HG02943 (cell line): ENCODE measurements around the gene IDS.
"Not testable (repeated sequence)": the region's sequence is repeated elsewhere in the genome, so short reads cannot be mapped to it uniquely, and the experiment has no call there.

Experiments
- ATAC-seq: cut with Tn5 transposase; IDR thresholded peaks from one replicate; pipeline ENCODE4 v1.9.1; 2021; ENCODE audit warnings: mild to moderate bottlenecking, low read depth, moderate library complexity; ENCODE audit not compliant: unreplicated experiment

The IDS gene

DNA sequence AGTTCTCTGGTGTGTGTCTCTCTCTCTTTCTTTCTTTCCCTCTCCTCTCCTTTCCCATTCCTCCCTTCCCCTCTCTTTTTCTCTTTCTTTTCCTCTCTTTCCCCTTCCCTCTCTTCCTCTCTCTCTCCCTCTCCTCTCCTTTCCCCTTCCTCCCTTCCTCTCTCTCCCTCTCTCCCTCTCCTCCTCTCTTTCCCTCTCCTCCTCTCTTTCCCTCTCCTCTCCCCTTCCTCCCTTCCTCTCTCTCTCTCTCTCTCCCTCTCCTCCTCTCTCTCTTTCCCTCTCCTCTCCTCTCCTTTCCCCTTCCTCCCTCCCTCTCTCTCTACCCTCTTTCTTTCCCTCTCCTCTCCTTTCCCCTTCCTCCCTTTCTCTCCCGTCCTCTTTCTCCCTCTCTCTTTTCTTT is 23.3 kb upstream of the IDS start:
- ATAC-seq: no peak

DNA sequence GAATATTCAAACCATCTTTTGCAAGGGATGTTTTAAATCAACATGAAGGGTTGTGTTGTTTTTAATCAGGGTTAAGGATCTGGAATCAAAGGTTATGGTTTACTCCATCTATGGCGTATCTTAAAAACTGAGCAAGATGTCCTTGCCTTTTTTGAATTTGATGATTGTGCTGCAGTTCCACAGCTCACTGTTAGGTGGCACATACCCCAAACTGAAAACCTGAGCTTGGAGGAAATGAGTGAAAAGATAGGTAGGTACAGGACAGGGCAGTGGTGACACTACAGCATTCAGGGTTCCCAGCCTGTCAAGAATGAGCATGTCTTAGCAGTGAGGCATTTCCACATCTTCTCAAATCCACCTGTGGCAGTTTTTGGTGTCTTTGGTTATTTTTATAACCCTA is 22.6 kb upstream of the IDS start:
- ATAC-seq: peak; percentile 38

DNA sequence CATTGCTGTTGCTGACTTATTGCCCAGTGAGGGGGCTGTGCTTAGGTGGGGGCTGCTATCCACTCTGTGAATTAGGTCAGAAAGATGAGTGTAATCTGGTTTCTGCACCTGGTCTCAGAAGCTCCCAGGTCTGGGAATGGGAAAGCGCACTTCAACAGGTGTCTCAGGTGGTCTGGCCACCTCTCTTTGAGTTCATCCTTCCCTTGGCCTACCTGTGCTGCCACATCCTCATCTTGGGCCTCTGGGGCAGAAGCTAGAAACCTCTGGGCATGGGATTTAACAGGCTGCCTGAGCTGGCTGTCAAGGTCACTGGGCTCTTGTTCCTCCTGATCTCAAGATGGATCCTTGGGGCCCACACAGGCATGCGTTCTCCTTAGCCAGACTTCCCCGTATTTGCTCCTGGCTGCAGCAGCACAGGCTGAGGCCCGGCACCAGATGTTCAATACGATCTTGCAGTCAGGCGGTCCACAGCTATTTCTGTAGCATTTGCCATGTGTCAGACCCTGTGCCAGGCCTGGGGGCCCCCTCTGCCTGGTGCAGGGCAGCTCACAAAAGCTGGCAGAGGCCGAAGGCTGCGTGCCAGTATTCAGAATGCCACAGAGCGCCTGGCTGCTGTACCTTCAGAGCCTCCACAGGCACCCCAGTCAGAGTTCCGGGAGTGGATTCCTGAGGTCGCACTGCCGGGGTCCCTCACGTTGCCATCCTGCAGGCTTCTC is 21.4 kb upstream of the IDS start:
- not testable (repeated sequence) for ATAC-seq

DNA sequence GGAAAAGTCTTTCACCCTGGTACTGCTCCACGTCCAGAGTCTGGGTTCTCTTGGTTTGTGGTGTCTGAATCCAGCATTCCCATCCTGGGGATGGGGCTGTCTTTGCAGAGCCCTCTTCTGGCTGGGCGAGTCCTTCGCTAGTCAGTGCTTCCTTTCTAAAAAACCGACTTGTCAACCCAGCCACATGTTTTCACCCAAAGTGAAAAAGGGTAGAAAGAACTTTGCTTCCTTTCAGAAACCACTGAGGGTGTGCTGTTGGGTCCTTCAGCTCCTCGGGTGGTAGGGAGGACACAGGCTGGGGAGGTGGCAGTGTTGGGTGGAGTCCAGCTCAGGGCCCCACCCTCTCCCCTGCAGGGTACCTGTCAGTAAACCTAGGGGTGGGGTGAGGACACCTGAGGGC is 20.8 kb upstream of the IDS start:
- ATAC-seq: peak; percentile 56

DNA sequence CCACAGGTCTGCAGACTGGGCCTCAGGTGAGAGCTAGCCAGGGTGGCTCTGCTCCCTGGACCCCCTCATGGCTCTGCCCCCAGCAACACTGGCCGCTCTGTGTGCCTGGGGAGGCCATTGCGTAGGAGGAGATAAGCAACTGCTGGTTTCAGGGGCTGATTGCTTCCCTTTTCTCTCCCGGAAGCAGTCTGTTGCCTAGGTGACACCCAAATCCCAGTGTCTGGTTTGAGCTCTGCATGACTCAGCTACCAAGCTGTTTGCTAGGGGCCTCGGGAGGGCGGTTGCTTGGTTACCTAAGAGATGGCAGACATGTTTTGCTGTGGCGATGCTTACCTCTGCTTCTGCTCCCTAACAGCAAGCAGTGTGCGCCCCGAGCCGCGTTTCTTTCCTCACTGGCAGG is 20.3 kb upstream of the IDS start:
- ATAC-seq: peak; percentile 88

DNA sequence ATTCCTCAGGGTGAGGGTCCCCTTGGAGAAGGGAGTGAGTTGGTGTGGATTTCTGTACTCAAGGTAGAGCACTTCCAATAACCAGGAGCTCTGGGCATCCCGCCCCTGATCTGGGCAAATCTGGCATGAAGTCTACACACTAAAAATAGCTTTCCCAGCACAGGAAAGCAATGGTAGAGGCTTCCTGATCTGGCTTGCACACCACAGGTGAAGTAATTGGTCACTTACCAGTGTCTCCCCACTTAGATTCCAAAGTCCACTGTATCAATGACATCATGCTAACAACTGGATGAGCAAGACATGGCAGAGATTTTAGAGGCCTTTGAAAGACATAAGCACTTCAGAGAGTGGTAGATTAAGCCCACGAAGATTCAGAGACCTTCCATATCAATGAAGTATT is 17.8 kb upstream of the IDS start:
- no peak for ATAC-seq

DNA sequence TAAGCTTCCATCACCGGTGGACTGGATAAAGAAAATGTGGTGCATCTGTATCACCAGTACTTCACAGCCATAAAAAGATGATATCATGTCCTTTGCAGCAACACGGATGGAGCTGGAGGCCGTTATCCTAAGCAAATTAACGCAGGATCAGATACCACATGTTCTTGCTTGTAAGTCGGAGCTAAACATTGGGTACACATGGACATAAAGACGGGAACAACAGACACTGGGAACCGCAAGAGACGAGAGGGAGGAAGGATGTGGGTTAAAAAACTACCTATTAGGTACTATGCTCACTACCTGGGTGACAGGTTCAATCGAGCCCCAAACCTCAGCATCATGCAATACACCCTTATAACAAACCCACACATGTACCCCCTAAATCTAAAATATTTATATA is 16.3 kb upstream of the IDS start:
- ATAC-seq: no peak

DNA sequence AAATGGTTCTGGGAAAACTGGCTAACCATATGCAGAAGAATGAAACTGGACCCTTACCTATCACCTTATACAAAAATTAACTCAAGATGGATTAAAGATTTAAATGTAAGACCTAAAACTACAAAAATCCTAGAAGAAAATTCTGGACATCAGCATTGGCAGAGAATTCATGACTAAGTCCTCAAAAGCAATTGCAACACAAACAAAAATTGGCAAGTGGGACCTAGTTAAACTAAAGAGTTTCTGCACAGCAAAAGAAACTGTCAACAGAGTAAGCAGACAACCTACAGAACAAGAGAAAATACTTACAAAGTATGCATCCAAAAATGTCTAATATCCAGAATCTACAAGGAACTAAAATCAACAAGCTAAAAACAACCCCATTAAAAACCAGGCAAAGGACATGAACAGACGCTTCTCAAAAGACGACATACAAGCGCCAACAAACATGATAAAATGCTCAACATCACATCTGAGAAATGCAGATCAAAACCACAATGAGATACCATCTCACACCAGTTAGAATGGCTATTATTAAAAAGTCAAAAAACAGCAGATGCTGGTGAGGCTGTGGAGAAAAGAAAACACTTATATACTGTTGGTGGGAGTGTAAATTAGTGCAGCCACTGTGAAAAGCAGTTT is 15.7 kb upstream of the IDS start:
- ATAC-seq: not testable (repeated sequence)

DNA sequence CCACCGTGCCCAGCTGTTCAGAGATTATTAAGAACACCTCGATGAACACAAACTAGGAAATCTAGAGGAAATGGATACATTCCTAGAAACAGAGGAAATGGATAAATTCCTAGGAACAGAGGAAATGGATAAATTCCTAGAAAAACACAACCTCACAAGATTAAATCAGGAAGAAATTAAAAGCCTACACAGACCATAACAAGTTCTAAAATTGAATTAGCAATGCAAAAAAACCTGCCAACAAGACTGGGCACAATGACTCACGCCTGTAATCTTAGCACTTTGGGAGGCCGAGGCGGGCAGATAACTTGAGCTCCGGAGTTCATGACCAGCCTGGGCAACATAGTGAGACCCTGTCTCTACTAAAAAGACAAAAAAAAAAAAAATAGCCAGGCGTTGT is 13.1 kb upstream of the IDS start:
- ATAC-seq: no peak

DNA sequence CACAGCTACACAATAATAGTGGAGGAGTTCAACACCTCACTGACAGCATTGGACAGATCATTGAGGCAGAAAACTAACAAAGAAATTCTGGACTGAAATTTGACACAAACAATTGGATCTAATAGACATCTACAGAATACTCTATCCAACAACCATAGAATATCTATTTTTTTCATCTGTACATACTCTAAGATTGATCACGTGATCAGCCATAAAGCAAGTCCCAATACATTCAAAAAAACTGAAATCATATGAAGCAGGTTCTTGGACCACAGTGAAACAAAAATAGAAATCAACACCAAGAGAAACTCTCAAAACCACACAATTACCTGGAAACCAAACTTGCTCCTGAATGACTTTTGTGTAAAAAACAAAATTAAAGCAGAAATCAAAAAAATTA is 12.2 kb upstream of the IDS start:
- ATAC-seq: no peak

DNA sequence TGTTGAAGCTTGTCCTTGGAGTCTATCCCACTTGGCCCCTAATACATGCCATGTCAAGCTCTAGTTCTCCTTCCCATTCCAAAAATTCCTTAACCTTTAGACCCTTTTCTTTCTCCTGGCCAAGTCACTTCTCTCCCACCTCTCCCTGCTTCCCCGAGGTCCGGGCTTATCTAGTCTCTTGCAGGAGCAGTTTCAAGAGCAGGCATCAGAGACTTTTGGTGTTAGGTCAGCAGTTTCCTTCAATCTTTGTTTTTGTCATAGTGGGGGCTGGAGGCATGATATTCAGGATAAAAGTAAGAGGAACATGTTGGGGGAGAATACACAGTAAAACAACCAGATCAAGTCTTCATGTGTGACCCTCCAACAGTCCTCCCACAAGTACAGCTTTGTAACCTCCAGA is 11.5 kb upstream of the IDS start:
- ATAC-seq: no peak

DNA sequence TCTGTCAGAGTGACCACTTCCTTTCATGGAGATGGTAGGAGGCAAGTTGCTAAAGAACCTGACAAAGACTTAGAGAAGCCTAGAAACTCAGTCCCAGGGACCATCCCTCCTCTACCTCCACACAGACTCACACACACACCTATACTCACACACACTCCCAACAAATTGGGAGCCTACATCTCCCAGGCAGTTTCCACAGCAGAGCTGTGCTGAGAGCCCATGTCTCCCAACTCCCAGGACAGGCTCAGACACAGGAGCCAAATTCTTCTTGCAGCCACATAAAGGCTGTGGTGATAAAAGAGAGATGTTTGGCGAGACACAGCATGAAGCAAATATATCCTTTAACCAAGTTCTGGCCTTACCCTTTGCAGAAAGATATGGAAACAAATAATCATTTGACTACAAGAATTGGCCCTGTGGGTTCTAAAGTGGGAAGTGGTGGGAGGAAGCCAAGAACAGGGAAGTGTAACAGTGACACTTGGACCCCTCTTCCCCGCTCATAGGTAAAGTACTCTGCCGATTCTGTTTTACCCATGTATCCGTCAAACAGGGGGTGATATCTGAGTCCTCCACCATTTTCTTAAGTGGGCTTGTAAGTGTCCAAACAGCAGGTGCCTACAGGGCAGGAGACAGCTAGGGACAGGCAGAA is 11.0 kb upstream of the IDS start:
- no peak for ATAC-seq

DNA sequence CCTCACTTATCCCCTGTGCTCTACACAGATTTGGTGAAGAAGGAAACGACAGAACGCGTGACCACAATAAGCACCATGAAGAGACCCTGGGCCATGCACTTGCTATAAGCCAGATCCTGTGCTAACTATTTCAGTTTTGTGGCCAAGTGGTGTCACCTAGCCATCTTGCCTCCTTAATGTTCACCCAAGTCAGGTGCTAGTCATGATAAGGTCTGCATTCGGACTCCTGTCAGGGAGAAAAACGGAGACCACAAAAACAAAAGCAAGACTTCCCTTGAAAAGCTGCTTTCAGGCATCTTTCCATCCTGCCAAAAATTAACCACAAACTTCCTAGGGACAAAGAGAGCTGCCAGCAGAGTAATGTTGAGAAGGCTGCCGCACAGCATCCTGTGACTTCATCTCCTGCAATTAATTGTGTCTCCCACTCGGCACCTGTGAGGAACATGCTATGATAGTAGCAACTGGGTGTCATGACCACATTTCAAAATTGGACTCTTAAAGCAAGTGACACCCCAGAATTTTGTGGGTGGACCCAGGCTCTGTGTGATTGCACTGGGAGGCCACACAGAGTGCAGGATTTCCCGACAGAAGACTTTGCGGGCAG is 8.8 kb upstream of the IDS start:
- ATAC-seq: no peak

DNA sequence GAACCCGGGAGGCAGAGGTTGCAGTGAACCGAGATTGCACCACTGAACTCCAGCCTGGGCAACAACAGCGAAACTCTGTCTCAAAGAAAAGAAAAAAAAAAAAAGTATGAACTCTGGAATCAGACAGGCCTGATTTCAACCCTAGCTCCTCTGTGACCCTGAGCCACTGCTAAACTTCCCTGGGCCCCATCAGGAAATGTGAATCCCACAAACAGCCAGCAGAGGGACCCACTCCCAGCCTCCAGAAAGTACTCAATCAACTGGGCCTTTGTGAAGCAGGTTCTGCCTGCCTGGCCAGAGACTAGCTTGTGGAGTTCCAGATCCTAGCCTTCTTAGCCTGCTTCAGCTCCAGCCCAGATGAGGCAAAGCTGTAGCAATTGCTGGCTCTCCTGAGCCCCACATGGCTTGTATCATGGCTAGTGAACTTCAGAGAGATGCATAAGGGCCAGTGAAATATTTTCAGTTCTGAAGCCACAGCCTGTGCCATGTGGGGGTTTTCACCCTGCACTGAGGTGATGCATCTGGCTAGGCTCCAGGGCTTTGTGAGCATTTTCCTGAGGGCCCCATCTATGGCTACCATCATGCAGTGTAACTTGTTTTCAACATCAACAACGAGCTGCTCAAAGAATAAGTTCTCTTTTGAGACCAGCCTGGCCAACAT is 7.2 kb upstream of the IDS start:
- ATAC-seq: peak; percentile 79

DNA sequence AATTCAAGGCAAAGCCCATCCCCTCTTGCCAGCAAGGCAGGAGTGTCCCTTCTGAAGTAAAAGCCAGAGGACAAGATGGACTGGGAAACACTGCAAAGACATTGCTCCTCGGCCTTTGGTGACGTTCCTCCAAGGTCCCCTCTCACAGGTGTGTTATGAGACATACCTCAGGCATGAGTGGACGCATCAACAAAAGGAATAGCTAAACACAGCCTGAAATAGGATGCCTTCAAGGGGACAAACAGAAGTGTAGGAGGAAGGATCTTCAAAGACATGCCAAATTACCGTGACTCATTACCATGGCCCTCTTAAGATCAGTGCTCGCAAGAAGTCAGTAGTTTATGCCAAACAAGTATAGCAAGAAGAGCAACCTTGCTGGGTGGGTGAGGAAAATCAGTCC is 6.0 kb upstream of the IDS start:
- ATAC-seq: no peak

DNA sequence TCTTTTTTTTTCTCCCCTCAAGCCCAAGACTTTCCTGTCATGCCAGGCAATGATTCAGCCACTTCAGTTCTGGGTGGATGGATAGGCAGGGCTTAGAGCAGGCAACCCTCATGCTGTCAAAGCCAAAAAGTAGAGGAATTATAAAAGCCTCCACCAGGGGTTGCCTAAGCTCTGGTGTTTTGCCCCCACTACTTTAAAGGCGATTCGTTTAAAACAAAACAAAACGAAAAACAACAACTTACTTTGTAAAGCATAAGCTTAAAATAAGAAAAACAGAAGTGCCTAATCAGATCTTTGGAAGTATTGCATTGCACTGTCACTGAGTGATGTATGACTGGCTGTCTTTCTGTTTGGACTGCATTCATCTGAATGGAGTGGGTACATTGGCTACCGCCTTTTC is 5.3 kb upstream of the IDS start:
- no peak for ATAC-seq

DNA sequence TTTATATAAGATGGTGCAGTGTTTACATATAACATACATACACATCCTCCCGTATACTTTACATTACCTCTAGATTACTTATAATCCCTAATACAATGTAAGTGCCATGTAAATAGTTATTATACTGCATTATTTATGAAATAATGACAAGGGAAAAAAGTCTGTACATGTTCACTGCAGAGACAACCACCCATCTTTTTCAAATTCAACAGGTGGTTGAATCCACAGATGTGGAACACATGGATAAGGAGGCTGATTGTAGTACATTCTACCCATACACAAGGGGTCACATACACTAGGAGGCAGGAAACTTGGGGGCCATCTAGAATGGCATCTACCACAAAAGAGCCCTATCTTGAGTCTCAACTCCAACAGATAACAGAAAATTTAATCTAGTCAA is 3.4 kb upstream of the IDS start:
- no peak for ATAC-seq

DNA sequence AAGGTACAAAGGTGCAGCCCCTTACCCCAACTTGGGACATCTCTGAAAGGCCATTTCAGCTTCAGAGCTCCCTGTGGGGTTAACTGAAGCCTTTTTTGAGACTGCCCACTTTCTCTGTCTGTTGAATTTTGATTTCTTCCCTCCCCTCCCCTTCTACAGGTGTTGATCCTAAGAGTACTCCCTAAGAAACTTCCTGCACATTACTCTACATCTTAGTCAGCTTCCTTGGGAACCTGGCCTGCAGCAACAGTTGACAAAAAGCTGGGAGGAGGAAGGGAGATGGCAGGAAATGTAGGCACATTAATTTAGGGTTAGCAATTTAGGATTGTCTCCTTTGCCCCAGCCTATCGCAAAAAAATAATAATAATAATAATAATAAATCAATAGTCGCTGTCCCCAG is 1.2 kb upstream of the IDS start:
- no peak for ATAC-seq

DNA sequence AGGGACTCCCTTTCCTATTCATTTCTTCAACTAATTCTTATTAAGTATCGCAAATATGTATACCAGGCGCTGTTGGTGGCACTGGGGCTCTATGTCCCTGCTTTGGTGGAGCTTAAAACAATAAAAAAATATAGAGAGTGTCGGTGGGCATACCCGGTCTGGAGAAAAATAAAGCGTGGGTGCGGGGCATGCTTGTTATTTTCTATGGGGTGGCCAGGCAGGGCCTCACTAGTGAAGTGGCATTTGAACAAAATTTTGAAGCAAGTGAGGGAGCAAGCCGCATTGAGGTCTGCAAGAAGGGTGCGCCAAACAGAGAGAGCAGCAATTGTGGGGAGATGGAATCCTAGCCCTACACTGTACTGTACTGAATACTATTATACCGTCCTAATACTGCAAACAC is 565 bp upstream of the IDS start:
- no peak for ATAC-seq

DNA sequence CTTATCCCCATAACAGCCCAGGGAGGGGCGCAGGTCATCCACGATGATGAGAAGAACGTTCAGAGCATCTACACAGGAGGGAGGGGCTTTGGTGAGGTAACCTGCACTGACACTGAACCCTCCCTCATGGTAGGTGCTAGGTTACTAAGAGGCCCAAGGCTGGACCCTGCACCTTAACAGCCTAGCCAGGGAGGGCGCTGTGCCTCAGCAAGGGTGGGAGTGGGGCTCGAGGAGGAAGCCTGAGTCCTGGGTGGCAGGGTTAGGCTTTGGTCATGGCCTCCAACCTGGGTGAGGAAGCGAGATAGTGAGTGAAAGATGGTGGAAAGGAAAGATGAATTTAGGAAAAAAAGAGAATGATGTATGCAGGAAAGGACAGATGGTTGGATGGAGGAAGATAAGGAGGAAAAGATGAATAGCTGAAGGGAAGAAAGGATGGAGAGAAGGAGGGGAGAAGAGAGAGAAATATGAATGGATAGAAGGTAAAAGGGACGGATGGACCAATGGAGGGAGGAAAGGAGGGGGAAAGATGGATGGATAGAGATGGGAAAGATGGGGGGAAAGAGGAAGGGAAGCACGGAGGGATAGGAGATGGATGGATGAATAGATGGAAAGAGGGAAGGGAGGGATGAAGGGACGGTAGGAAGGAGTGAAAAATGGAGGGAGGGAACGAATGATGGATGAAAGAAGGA is 736 bp downstream of the IDS start:
- no peak for ATAC-seq

DNA sequence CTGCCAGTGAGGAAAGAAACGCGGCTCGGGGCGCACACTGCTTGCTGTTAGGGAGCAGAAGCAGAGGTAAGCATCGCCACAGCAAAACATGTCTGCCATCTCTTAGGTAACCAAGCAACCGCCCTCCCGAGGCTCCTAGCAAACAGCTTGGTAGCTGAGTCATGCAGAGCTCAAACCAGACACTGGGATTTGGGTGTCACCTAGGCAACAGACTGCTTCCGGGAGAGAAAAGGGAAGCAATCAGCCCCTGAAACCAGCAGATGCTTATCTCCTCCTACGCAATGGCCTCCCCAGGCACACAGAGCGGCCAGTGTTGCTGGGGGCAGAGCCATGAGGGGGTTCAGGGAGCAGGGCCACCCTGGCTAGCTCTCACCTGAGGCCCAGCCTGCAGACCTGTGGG is 1.7 kb downstream of the IDS start:
- ATAC-seq: peak; percentile 63
